OCI-LY3 (cell line): Measurements from ENCODE around the gene ZYG11B.

ENCODE experiments used
- EZH2phosphoT487 ChIP-seq: fragments of 200-600 bp; shearing (Covaris generic); IDR thresholded peaks from 2 replicates; pipeline ENCODE4 v1.6.1; 2018; ENCODE audit warnings: antibody characterized with exemption, mixed run types, low read depth
- TF ChIP-seq, protein P1 (sequence below): fragments of 200-600, 300-600 bp; sonication (generic); IDR thresholded peaks from 2 replicates; pipeline ENCODE4 v1.5.1; 2014; ENCODE audit warnings: antibody characterized with exemption, low read length, low read depth

DNA sequence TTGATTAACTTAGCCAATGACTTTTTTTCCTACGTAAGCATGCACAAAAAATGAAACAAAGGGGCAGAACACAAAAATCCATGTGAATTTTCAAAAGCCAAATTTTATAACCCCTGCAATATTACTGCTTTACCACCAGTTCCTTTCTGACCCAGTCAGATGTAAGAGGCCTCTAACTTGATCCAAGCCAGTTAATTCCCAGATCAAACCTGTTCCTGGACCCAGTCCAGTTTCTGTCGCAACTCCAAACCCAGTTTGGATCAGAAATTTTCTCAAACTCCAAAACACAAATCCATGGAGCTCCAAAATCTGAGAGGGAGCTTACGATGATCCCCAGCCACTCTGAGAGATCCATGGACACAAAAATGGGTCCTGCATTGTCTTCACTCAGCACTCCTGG is 108.5 kb downstream of the ZYG11B start:
- TF ChIP-seq, protein P1, sequence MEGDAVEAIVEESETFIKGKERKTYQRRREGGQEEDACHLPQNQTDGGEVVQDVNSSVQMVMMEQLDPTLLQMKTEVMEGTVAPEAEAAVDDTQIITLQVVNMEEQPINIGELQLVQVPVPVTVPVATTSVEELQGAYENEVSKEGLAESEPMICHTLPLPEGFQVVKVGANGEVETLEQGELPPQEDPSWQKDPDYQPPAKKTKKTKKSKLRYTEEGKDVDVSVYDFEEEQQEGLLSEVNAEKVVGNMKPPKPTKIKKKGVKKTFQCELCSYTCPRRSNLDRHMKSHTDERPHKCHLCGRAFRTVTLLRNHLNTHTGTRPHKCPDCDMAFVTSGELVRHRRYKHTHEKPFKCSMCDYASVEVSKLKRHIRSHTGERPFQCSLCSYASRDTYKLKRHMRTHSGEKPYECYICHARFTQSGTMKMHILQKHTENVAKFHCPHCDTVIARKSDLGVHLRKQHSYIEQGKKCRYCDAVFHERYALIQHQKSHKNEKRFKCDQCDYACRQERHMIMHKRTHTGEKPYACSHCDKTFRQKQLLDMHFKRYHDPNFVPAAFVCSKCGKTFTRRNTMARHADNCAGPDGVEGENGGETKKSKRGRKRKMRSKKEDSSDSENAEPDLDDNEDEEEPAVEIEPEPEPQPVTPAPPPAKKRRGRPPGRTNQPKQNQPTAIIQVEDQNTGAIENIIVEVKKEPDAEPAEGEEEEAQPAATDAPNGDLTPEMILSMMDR = no peak
- no peak for TF ChIP-seq EZH2phosphoT487
